Adipose tissue (tissue), 3 donors: Measurements from ENCODE around the gene SRP19. TPM values are rescaled to one million over a fixed set of nuclear protein-coding genes. Genes with fewer than 3 reads are reported as not detected.
"Not testable (repeated sequence)": the region's sequence is repeated elsewhere in the genome, so short reads cannot be mapped to it uniquely, and the experiment has no call there.

Experiments
- H3K27ac ChIP-seq: one replicate; pipeline ENCODE4 v1.5.1; 2013; ENCODE audit warnings: low read depth, low read length
- WGBS, 3 donors: extraction: QIAGEN DNeasy Blood & Tissue Kit; methylation state at CpG; one replicate each; pipeline ENCODE4 v1.1.7; 2013; 5-methylcytosine and 5-hydroxymethylcytosine counted together
- polyA plus RNA-seq, 3 donors: library from polyadenylated mRNA; stranded (reverse); fragments of 200-250 nt; gene quantifications; one replicate each; pipeline ENCODE4 v1.2.3, GENCODE V29; 2013
- donor health status: healthy with polysubstance abuse.
- donor health status: Bipolar disorder and iron deficiency.
- donor health status: healthy.

Gene SRP19
- 10 to 100 TPM; 48.4 to 78.8 (median 71.6) TPM for polyA plus RNA-seq

- no peak within 1 kb of the TSS for H3K27ac ChIP-seq
- whole genome bisulfite sequencing, 3 donors = 1% methylated on average over 47 of the region's 47 CpGs
Measured at GRCh38 chr5:112860929-112861637, at the start of gene SRP19. SRP19 (plus strand) TSS chr5:112861287; CDS start chr5:112861377, 90 bp downstream.

GRCh38 chr5:112812549-112812948 lies 48.5 kb upstream of the SRP19 start:
- 83 to 94% (median 91%) methylated on average over 1 of the region's 1 CpG for WGBS, 3 donors

GRCh38 chr5:112820246-112820645 lies 40.8 kb upstream of the SRP19 start:
- 97 to 100% (median 97%) methylated on average over 1 of the region's 1 CpG for WGBS, 3 donors

More at GRCh38 chr5:112812549-112812948, 48.5 kb upstream of the SRP19 start:
- H3K27ac ChIP-seq = no peak overlapping the region

GRCh38 chr5:112822456-112822855 lies 38.6 kb upstream of the SRP19 start:
- WGBS, 3 donors = 70 to 96% (median 71%) methylated on average over 4 of the region's 4 CpGs
- H3K27ac ChIP-seq = no peak overlapping the region

More at GRCh38 chr5:112820246-112820645, 40.8 kb upstream of the SRP19 start:
- H3K27ac ChIP-seq = no peak overlapping the region

- H3K27ac ChIP-seq = no peak overlapping the region
- WGBS, 3 donors = 76 to 97% (median 90%) methylated on average over 2 of the region's 2 CpGs
Measured at GRCh38 chr5:112823181-112823580, 37.9 kb upstream of the SRP19 start.

GRCh38 chr5:112823656-112824055 lies 37.4 kb upstream of the SRP19 start:
- no peak overlapping the region for H3K27ac ChIP-seq
- 69 to 98% (median 90%) methylated on average over 2 of the region's 2 CpGs for WGBS, 3 donors

GRCh38 chr5:112824197-112824596 lies 36.9 kb upstream of the SRP19 start:
- H3K27ac ChIP-seq = no peak overlapping the region

- 86 to 98% (median 93%) methylated on average over 2 of the region's 2 CpGs for WGBS, 3 donors
- no peak overlapping the region for H3K27ac ChIP-seq
Measured at GRCh38 chr5:112830378-112830777, 30.7 kb upstream of the SRP19 start.

- H3K27ac ChIP-seq = no peak overlapping the region
- WGBS, 3 donors = 97 to 98% (median 98%) methylated on average over 13 of the region's 13 CpGs
Measured at GRCh38 chr5:112833971-112834370, 27.1 kb upstream of the SRP19 start.

GRCh38 chr5:112844489-112844888 lies 16.6 kb upstream of the SRP19 start:
- WGBS, 3 donors = 39 to 92% (median 90%) methylated on average over 1 of the region's 1 CpG
- H3K27ac ChIP-seq = no peak overlapping the region

GRCh38 chr5:112846556-112846955 lies 14.5 kb upstream of the SRP19 start:
- H3K27ac ChIP-seq = no peak overlapping the region
- WGBS, 3 donors = 84 to 89% (median 86%) methylated on average over 5 of the region's 5 CpGs

GRCh38 chr5:112847306-112847705 lies 13.8 kb upstream of the SRP19 start:
- no peak overlapping the region for H3K27ac ChIP-seq

GRCh38 chr5:112848116-112848811 lies 12.8 kb upstream of the SRP19 start:
- H3K27ac ChIP-seq = no peak overlapping the region
- 43 to 53% (median 45%) methylated on average over 8 of the region's 8 CpGs for WGBS, 3 donors

GRCh38 chr5:112849912-112850311 lies 11.2 kb upstream of the SRP19 start:
- 66 to 72% (median 68%) methylated on average over 2 of the region's 2 CpGs for WGBS, 3 donors
- H3K27ac ChIP-seq = no peak overlapping the region

- H3K27ac ChIP-seq = no peak overlapping the region
- 62 to 75% (median 73%) methylated on average over 1 of the region's 1 CpG for WGBS, 3 donors
Measured at GRCh38 chr5:112854651-112855050, 6.4 kb upstream of the SRP19 start.

GRCh38 chr5:112857866-112858265 lies 3.2 kb upstream of the SRP19 start:
- no peak overlapping the region for H3K27ac ChIP-seq

GRCh38 chr5:112860571-112860928 lies 537 bp upstream of the SRP19 start:
- WGBS, 3 donors = 70 to 78% (median 72%) methylated on average over 11 of the region's 11 CpGs
- not testable (repeated sequence) for H3K27ac ChIP-seq

- no peak overlapping the region for H3K27ac ChIP-seq
- WGBS, 3 donors = 1% methylated on average over 8 of the region's 8 CpGs
Measured at GRCh38 chr5:112861638-112861985, 525 bp downstream of the SRP19 start.

- 26 to 61% (median 43%) methylated on average over 9 of the region's 9 CpGs for WGBS, 3 donors
- H3K27ac ChIP-seq = no peak overlapping the region
Measured at GRCh38 chr5:112862085-112862484, 998 bp downstream of the SRP19 start.

- 37 to 87% (median 82%) methylated on average over 4 of the region's 4 CpGs for WGBS, 3 donors
- no peak overlapping the region for H3K27ac ChIP-seq
Measured at GRCh38 chr5:112863549-112863948, 2.5 kb downstream of the SRP19 start.
